ENCODE results near the gene BLOC1S2. TPM values are rescaled to one million over a fixed set of nuclear protein-coding genes. Genes with fewer than 3 reads are reported as not detected.
"Not testable (repeated sequence)": the region's sequence is repeated elsewhere in the genome, so short reads cannot be mapped to it uniquely, and the experiment has no call there.

The BLOC1S2 gene
- total RNA-seq, 2 donors from 2014 or later: 4.3 to 16.1 TPM

DNA sequence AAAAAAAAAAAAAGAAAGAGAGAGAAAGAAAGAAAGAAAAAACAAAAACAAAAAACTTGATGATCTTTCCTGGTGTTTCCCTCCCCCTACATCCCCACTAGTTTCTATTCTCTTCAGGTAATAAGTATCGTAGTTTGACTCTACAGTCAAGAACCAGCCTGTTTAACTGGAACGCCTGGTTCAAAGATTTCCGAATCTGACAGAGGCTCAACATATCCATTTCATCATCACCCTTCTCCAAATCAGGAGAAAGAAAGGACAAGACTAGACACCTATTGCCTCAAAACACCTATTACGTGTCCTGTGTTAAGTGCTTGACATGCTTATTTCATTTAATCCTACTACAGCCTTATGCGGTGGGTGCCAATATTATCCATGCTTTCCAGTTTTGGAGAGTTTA, 20.4 kb upstream of the BLOC1S2 start:
- TF ChIP-seq, protein P1, sequence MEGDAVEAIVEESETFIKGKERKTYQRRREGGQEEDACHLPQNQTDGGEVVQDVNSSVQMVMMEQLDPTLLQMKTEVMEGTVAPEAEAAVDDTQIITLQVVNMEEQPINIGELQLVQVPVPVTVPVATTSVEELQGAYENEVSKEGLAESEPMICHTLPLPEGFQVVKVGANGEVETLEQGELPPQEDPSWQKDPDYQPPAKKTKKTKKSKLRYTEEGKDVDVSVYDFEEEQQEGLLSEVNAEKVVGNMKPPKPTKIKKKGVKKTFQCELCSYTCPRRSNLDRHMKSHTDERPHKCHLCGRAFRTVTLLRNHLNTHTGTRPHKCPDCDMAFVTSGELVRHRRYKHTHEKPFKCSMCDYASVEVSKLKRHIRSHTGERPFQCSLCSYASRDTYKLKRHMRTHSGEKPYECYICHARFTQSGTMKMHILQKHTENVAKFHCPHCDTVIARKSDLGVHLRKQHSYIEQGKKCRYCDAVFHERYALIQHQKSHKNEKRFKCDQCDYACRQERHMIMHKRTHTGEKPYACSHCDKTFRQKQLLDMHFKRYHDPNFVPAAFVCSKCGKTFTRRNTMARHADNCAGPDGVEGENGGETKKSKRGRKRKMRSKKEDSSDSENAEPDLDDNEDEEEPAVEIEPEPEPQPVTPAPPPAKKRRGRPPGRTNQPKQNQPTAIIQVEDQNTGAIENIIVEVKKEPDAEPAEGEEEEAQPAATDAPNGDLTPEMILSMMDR (IDR thresholded peaks at IDR 0.05): no peak
- no peak for TF ChIP-seq POLR2A (IDR thresholded peaks at IDR 0.05)
- H3K4me1 ChIP-seq: no peaks in the 10 kb centered on the region
- ATAC-seq: no peak

DNA sequence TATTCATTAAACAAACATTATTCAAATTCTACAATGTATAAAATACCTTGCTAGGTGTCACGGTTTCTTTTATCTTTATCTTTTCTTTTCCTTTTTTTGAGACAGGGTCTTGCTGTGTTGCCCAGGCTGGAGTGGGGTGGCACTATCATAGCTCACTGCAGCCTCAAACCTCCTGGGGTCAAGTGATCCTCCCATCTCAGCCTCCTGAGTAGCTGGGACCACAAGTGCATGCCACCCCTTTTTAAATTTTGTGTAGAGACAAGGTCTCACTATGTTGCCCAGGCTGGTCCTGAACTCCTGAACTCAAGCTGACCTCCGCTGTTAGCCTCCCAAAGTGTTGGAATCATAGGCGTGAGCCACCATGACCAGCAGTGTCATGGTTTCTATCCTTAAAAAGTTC, 17.9 kb upstream of the BLOC1S2 start:
- intact Hi-C loops (cut with DNase I): no loop called here
- Histone ChIP-seq H3K27me3 (no peaks in the 10 kb centered on the region), H3K27ac (no peak overlapping the region), H3K4me1 (no peaks in the 10 kb centered on the region), H3K9me3 (no peaks in the 10 kb centered on the region), H3K4me3 (no peak overlapping the region), H3K36me3 (replicated peaks in 1 of 2; ENCODE audit: insufficient read depth in 1 of 2, low read depth in 2 of 2) (no peaks in the 10 kb centered on the region)
- DNase-seq (no peak), ATAC-seq (no peak)
- WGBS, 2 donors: 60 to 73% methylated on average over 3 of the region's 3 CpGs
- TF ChIP-seq POLR2A (IDR thresholded peaks at IDR 0.05): no peak
- TF ChIP-seq, protein P1 (IDR thresholded peaks at IDR 0.05): no peak

More for the DNA sequence above, 20.4 kb upstream of the BLOC1S2 start:
- no peaks in the 10 kb centered on the region for H3K9me3 ChIP-seq
- H3K27ac ChIP-seq: no peak overlapping the region
- H3K27me3 ChIP-seq: no peaks in the 10 kb centered on the region
- intact Hi-C loops (cut with DNase I): no loop called here
- WGBS, 2 donors: 80 to 85% methylated on average over 5 of the region's 5 CpGs
- H3K36me3 ChIP-seq (replicated peaks in 1 of 2; ENCODE audit: insufficient read depth in 1 of 2, low read depth in 2 of 2): no peaks in the 10 kb centered on the region
- no peak for DNase-seq
- H3K4me3 ChIP-seq: no peak overlapping the region

DNA sequence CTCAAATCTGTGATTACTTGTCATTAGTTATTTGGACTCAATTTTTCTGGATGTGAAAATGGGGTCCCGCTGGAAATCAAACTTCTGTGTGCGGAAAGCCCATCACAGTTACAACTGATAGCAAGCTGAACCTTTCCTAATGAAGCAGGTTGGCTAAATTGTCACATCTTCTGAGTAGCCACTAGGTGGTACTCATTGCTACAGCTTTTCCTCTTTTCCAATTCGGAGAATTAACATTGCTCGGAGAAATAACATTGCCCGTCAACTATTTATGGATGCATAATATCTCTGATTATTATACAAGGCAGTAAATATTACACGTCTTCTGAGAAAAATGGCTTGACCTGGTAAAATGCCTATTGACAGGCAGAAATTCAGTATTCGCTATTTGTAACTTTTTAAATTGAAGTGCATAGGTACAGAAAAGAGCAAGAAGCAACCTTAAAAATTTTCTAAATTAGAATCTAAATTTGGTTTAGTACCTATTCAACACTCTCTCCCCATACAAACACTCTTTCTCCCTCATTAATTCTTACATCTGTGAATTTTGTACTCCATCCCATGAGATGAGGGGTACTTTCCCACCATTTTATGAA, 17.3 kb upstream of the BLOC1S2 start:
- H3K27me3 ChIP-seq: no peaks in the 10 kb centered on the region
- TF ChIP-seq, protein P1 (IDR thresholded peaks at IDR 0.05): peak; percentile 9 to 49 (median 47)
- no peak for TF ChIP-seq POLR2A (IDR thresholded peaks at IDR 0.05)
- no peak for DNase-seq
- 14 to 16% methylated on average over 7 of the region's 7 CpGs for WGBS, 2 donors
- no peak overlapping the region for H3K4me3 ChIP-seq
- no peaks in the 10 kb centered on the region for H3K36me3 ChIP-seq (replicated peaks in 1 of 2; ENCODE audit: insufficient read depth in 1 of 2, low read depth in 2 of 2)
- peak; percentile 42 for ATAC-seq
- no peaks in the 10 kb centered on the region for H3K4me1 ChIP-seq
- no peak overlapping the region for H3K27ac ChIP-seq
- no peaks in the 10 kb centered on the region for H3K9me3 ChIP-seq
- intact Hi-C loops (cut with DNase I): no loop called here

DNA sequence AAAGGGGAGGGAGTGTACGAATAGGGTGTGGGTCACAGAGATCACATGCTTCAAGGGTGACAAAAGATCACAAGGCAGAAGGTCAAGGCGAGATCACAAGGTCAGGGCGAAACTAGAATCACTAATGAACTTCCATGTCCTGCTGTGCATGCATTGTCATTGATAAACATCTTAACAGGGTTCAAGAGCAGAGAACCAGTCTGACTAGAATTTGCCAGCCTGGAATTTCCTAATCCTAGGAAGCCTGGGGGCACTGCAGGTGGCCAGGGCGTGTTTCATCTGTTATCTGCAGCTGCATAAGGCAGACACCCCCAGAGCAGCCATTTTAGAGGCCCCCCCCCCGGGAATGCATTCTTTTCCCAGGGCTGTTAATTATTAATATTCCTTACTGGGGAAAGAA, 14.6 kb upstream of the BLOC1S2 start:
- H3K36me3 ChIP-seq (replicated peaks in 1 of 2; ENCODE audit: insufficient read depth in 1 of 2, low read depth in 2 of 2); ATAC-seq; H3K4me1 ChIP-seq; DNase-seq; H3K4me3 ChIP-seq; intact Hi-C loops (cut with DNase I); H3K27ac ChIP-seq; H3K9me3 ChIP-seq; H3K27me3 ChIP-seq: not testable (repeated sequence)
- 39 to 42% methylated on average over 4 to 5 of the region's 5 CpGs for WGBS, 2 donors

DNA sequence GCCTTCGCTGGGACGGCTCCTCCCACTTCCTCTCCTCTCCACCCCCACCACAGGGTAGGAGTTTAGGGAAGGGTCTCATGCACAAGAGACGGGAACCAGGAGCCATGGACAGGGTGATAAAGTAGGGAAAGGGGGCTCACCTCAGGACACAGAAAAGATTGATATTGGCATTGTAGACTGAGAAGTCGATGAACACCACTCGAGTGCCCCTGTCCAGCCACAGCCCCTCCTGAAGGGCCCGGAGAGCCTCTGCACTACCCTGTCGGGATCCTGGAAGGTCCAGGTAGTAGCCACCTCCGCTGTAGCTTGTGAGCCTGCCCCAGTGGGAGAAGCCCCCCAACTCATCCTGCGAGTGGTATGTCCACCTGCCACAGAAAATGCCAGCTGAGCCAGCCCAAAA, 10.8 kb upstream of the BLOC1S2 start:
- DNase-seq (no peak), ATAC-seq (no peak)
- TF ChIP-seq, protein P1 (IDR thresholded peaks at IDR 0.05): no peak
- no peak for TF ChIP-seq POLR2A (IDR thresholded peaks at IDR 0.05)
- no peak overlapping the region for H3K27ac ChIP-seq
- intact Hi-C loops (cut with DNase I): no loop called here
- WGBS, 2 donors: 47 to 79% methylated on average over 8 to 9 of the region's 9 CpGs
- no peaks in the 10 kb centered on the region for H3K9me3 ChIP-seq
- no peaks in the 10 kb centered on the region for H3K4me1 ChIP-seq
- no peak overlapping the region for H3K4me3 ChIP-seq
- H3K36me3 ChIP-seq (replicated peaks in 1 of 2; ENCODE audit: insufficient read depth in 1 of 2, low read depth in 2 of 2): no peaks in the 10 kb centered on the region
- no peaks in the 10 kb centered on the region for H3K27me3 ChIP-seq
